ENCODE measurements around the gene RAB37.

RAB37 gene

GRCh38 chr17:74744714-74745547, 7.9 kb downstream of the RAB37 start:
- DNase-seq (ENCODE audit: low read depth in 3 of 3), result peak; percentile 72 to 82 (median 76)

GRCh38 chr17:74745548-74746177, 8.6 kb downstream of the RAB37 start:
- no peak for DNase-seq (ENCODE audit: low read depth in 3 of 3)

- no peak for DNase-seq (ENCODE audit: low read depth in 3 of 3)
Observed at GRCh38 chr17:74746376-74746775, 9.3 kb downstream of the RAB37 start.

GRCh38 chr17:74746922-74747321, 9.9 kb downstream of the RAB37 start:
- DNase-seq (ENCODE audit: low read depth in 3 of 3), result no peak

- no peak for DNase-seq (ENCODE audit: low read depth in 3 of 3)
Observed at GRCh38 chr17:74748279-74748528, 11.1 kb downstream of the RAB37 start.

- DNase-seq (ENCODE audit: low read depth in 3 of 3), result peak; percentile 84 to 94 (median 93)
Observed at GRCh38 chr17:74748529-74749278, 11.6 kb downstream of the RAB37 start, which contains the start of gene NHERF1. TSS of gene NHERF1 (plus strand) at chr17:74748628. CDS start at chr17:74748847, 219 bp downstream.

- DNase-seq (ENCODE audit: low read depth in 3 of 3), result peak in 1 of 3 experiments; percentile 54
Observed at GRCh38 chr17:74749279-74750038, 12.4 kb downstream of the RAB37 start.

GRCh38 chr17:74750039-74750326, 12.9 kb downstream of the RAB37 start:
- no peak for DNase-seq (ENCODE audit: low read depth in 3 of 3)

- DNase-seq (ENCODE audit: low read depth in 3 of 3), result no peak
Observed at GRCh38 chr17:74750327-74751069, 13.4 kb downstream of the RAB37 start.

- DNase-seq (ENCODE audit: low read depth in 3 of 3), result no peak
Observed at GRCh38 chr17:74752415-74752814, 15.4 kb downstream of the RAB37 start.

- DNase-seq (ENCODE audit: low read depth in 3 of 3), result no peak
Observed at GRCh38 chr17:74752822-74753401, 15.9 kb downstream of the RAB37 start.

GRCh38 chr17:74754832-74755231, 17.8 kb downstream of the RAB37 start:
- DNase-seq (ENCODE audit: low read depth in 3 of 3), result no peak

GRCh38 chr17:74755533-74755932, 18.5 kb downstream of the RAB37 start:
- DNase-seq (ENCODE audit: low read depth in 3 of 3), result no peak

- no peak for DNase-seq (ENCODE audit: low read depth in 3 of 3)
Observed at GRCh38 chr17:74756891-74757290, 19.8 kb downstream of the RAB37 start.

GRCh38 chr17:74757502-74757901, 20.4 kb downstream of the RAB37 start:
- no peak for DNase-seq (ENCODE audit: low read depth in 3 of 3)

GRCh38 chr17:74757931-74758847, 21.1 kb downstream of the RAB37 start:
- DNase-seq (ENCODE audit: low read depth in 3 of 3), result no peak

- no peak for DNase-seq (ENCODE audit: low read depth in 3 of 3)
Observed at GRCh38 chr17:74758848-74759168, 21.8 kb downstream of the RAB37 start.

GRCh38 chr17:74759243-74759801, 22.3 kb downstream of the RAB37 start:
- DNase-seq (ENCODE audit: low read depth in 3 of 3), result peak in 1 of 3 experiments; percentile 45

GRCh38 chr17:74759941-74760340, 22.9 kb downstream of the RAB37 start:
- no peak for DNase-seq (ENCODE audit: low read depth in 3 of 3)
